GM19023 (cell line): ENCODE data around the gene ROR2.

Source experiments
- ATAC-seq: cut with Tn5 transposase; IDR thresholded peaks from one replicate; pipeline ENCODE4 v1.9.1; 2021; ENCODE audit warnings: mild to moderate bottlenecking, moderate library complexity; ENCODE audit not compliant: unreplicated experiment

The ROR2 gene

DNA sequence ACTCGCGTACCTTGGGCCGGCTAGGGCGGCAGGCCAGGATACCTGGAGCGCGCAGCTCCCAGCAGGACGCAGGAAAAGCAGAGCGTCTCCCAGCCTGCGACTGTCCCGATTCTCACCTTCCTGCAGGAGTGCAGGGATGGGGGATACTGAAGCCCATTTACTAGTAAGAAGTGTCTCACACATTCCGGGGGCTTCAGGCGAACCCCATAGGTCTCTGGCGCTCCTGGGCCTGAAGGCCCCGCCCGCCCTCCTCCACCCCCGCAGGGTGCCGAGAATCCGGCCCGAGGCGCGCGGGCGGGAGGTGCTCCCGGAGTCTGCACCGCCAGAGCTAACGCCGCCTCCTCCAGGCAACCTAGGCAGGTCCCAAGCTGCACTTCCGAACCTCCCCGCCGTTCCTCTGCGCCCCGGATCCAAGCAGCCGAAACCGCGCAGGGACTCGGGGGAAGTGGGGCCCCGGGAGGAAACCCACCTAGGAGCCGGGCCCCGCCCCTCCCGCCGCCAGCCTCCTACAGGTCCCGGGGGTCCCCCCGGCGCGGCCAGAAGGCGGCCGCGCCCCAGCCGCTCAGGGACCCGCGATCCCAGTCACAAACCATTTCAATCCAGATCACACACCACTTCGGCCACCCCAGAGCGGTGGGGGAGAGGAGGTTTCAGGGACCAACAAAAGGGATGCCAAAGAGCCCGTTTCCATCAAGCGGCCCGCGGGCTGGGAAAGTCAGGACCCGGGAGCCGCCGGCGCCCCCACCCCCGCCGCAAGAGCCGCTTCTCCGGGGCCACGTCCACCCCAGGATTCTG lies 1.2 kb downstream of the ROR2 start:
- no peak for ATAC-seq

DNA sequence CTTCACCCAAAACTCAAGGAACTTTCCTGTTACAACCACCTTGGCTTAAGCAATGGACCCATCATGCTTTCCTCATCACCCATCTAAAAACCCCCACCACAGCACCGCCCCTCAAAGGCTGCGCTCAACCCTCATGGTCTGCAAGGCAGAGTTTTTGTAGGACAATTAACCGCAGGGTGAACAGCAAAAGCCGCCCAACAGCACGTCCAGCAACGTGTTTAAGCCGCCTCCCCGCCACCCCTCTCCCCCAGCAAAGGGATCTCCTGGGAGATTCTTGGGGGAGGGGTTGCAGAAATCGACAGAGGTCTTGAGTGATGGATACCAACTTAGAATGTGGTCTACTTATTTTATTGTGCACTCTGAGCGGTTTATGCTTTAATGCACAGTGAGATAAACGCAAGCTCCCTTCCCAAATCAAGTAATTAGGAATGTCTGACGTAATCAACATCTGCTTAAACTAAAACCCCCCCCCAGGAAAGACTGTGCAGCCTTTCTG lies 1.9 kb downstream of the ROR2 start:
- ATAC-seq: no peak

GRCh38 chr9:91946653-91947488 lies 3.2 kb downstream of the ROR2 start:
- no peak for ATAC-seq

GRCh38 chr9:91946196-91946595 lies 3.8 kb downstream of the ROR2 start:
- no peak for ATAC-seq

DNA sequence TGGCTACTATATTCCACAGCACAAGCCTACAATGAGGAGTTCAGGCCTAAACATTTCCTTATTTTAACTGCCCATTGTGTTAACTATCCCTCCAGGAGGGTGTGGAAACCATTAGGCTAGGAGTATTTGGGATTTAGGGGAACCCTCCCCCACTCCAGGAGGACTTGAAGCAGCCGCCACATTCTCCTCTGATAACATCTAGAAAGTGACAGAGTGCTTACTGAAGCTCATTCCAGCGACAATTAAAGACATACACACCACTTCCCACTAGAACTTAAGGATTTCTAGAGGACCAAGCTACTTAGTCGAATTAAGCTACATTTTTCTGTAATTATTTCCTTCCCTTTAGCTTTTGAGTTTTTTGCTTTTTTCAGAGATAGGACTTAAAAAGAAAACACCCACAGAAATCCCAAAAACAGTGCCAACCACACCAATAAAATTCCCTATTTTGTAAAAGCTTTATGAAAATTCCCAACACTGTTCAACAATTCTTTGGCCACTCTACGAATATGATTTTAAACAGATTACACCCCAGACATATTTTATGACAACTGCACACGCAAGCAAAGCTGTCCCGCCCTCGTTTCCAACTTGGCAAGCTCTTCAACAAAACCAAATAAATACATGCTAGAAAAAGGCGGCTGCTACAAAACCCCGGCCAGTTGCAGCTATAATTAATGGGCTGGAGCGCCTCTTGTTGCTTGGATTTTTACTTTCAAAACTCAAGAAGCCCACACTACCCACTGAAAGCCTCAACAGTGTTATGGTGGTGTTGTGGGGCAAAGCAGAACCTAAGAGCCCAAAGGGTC lies 4.5 kb downstream of the ROR2 start:
- ATAC-seq: no peak

- ATAC-seq: no peak
These were observed 5.3 kb downstream of the ROR2 start for GRCh38 chr9:91944711-91945110.

- ATAC-seq: no peak
These were observed 6.3 kb downstream of the ROR2 start for GRCh38 chr9:91943478-91944470.

DNA sequence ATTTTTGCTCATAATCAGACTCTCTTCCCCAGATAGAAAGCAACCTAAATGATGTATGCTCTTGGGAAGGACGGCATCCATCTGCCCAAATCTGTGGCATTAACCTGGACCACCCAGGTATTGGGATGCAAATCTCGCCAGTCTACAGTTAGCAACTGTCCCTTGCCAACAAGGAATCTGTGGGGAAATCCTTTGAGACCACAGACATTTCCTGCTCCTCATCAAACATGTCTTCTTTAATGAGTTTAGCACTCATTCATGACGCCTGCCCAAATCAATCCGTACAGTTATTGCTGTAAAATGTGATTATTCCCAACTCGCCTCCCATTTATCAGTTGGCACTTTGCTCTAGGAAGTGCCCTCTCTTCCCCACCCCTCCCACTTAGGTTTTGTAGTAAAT lies 7.8 kb downstream of the ROR2 start:
- ATAC-seq: no peak

DNA sequence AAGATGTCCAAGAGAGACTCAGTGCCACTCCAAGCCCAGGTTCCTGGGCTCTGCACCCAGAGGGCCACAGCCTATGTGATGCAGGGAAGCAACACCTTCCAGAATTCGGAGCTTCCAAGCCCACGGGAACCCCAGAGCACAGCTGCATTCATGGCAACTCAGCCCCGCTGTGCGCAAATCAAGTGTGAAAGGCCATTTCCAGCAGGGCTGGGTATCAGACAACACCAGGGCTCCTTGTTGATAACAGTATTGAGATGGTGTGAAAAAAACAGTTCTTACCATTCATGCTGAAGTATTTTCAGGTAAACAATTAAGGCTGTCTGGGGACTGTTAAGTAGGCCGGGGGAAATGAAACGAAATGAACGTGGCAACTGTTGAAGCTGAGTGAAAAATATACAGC lies 10.1 kb downstream of the ROR2 start:
- ATAC-seq: no peak

- ATAC-seq: no peak
These were observed 12.3 kb downstream of the ROR2 start for GRCh38 chr9:91937727-91938126.

DNA sequence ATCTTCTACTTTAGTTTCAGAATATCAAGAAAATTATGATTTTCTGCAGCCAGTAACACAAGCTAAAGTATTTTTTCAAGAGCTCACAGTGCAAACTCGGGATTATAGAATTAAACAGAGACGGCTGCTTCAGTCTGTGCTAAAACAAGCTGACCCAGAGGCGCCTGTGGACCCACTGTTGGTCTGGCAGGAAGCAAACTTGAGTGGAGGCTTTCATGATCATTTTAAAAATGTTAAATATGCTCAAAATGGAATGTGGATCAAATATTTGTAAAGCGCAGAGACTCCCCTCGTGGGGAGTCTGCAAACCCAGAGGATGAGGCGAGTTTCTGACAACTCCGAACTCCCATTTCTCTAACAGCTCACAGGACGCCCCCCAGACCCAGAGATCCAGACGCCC lies 13.0 kb downstream of the ROR2 start:
- ATAC-seq: no peak

- ATAC-seq: no peak
These were observed 14.1 kb downstream of the ROR2 start for GRCh38 chr9:91935805-91936514.

DNA sequence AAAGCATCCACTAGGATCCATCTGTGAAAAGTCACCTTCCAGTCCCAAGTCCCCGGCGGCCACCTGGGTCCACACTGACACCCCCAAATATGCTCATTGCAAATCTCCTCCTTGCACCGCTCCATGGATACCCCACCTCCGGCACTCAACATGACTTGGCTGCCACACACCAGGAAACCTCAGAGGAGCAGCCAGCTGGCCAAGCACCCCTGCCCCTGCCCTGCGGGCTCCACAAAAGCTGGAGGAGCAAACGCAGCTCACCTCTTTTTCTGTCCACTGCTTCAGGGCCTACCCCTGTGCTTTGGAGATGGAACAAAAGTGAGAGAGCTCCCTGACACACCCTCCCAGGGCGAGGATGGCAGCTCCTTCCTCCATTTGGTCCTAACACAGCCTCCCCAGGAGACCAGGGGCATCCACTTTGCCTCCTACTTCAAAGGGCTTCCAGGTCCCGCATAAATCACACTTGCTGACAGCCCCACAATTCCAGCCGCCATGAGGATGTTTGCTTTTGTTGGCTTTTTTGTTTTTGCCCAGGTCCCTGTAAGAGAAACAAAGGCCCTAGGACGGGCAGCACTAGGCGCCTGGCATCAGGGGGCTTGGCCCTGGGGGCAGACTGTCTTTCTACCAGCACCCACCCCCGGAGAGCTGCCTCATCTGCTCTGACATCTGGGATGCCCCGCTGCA lies 14.8 kb downstream of the ROR2 start:
- ATAC-seq: no peak

- ATAC-seq: no peak
These were observed 15.4 kb downstream of the ROR2 start for GRCh38 chr9:91934654-91935053.

DNA sequence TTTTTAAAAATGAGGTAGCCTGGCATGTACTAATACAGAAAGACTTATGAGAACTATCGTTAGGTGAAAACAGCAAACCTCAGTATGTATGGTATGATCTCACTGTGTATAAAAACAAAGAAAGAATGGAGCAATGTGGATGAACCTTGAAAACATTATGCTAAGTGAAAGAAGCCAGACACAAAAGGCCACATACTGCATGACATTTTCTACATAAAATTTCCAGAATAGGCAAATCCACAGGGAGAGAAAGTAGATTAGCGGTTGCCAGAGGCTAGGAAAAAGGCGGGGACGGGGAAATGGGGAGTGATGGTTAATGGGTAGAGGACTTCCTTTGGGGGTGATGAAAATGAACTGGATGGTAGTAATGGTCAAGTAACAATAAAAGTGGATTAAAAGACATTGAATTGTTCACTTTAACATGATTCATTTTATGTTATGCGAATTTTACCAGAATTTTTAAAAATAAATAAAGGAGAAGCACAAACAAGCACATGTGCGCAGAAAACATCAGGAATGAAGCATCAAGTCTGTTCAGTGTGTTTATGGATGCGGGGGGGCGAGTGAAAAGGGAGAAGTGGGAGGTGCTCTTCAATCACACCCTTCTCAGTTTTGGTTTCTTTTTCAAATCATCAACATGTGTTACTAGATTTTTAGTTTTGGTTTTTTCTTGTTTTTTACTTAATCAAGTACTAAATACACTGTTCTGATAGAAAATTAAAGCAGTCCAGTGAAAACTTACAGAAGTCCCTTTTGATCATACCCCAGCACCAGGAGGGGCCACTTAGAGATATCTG lies 16.3 kb downstream of the ROR2 start:
- ATAC-seq: no peak

- no peak for ATAC-seq
These were observed 19.6 kb downstream of the ROR2 start for GRCh38 chr9:91930475-91930874.

GRCh38 chr9:91929331-91929730 lies 20.7 kb downstream of the ROR2 start:
- no peak for ATAC-seq

- ATAC-seq: no peak
These were observed 22.0 kb downstream of the ROR2 start for GRCh38 chr9:91927922-91928510.
